ENCODE data around the gene POU2AF1.
"Not testable (repeated sequence)": the region's sequence is repeated elsewhere in the genome, so short reads cannot be mapped to it uniquely, and the experiment has no call there.

Gene POU2AF1

DNA sequence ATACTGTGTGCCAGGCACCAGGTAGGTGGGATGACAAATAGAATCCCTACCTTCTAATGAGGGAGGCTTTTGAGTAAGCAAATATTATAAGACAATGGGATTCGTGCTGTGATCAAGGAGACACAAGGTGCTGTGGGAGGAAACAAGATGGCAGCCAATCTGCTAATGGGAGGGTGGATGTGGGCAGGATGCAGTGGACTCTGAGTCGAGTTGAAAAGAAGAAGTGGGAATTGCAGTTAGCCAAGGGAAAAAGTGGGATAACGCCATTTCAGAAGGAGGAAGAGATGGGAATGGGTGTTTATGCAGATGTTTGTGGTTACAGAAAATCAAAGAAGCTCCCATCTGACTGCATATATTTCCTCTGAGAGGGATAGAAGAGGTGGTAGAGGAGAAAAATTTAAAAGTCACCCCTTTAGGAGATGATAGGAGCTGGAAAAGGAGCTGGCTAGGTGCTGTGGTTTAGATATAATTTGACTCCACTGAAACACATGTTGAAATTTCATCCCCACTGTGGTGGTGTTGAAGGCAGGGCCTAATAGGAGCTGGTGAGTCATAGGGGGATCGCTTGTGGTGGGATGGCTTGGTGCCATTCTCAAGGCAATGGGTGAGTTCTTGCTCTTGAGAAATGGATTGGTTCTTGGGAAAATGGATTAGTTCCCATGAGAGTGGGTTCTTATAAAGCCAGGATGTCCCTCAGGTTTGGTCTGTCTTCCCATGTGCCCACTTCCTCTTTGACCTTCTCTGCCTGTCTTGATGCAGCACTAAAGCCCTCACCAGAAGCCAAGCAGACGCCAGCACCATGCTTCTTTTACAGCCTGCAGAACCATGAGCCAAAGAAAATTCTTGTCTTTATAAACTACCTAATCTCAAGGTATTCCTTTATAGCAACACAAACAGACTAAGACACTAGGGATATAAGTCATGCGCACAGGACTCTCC lies 30.0 kb upstream of the POU2AF1 start:
- DNase-seq = no peak

DNA sequence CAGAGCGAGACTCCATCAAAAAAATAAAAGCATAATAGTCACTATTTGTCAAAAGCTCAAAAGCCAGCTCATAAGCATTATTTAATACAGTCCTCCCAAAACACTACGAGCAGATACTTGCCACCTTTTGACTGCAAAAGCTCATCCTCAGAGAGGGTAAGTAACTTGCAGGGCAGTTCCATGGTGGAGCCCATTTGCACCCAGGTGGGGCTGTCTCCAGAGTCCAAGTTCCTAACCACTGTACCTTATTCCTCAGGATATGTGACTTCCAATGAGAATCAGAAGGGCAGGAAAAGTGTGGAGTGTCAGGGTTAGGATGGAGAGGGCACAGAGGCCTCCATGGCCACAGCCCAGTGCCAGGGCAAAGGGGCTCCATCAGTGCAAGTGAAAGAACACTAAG lies 28.6 kb upstream of the POU2AF1 start:
- no peak for DNase-seq

DNA sequence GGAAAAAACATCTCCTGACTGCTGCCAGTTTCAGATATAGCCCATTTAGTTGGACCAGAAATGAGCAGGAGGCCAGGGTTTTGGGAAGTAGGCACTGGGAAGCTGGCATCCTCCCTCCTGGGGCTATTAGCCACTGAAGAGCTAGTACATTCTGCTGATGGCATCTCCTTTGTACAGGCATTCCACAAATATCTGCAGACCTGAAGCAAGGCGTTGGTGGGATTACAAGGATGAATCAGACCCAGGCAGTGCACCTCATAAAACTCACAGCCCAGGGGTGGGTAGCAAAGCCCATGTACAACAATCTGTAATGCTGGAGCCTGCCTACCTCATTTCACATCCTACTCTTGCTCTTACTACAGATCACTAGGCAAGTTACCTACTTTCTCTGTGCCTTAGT lies 27.5 kb upstream of the POU2AF1 start:
- DNase-seq = no peak

DNA sequence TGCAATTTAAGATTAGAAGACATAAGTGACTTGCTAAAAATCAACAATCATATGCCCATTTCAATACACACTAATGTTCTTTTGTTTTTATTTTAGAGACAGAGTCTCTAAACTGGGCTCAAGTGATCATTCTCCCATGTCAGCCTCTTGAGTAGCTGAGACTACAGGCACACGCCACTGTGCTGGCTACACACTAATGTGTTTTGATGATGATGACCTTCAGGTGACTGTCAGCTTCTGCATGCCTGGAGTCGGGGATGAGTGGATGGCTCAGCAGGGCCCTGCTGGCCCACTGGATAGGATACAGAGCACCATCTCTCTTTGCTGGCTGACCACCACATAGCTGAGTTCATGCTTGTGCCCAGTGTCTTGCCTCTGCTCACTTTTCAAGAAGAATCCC lies 27.0 kb upstream of the POU2AF1 start:
- no peak for DNase-seq

DNA sequence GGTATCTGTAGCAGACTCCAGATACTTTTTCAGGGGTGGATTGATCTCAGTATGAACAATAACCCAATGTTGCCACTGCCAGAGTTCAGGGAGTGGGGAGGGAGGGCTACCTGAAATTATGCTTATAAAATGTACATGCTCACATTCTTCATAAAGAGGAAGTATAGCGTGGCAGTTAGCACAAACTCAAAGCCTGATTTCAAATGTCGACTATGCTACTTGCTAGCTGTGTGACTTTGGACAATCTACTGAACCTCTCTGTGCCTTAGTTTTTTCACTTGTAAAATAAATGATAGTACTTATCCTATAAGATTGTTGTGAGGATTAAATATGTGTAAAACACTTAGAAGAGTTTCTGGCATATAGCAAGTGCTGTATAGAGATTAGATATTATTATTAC lies 26.5 kb upstream of the POU2AF1 start:
- DNase-seq = no peak

DNA sequence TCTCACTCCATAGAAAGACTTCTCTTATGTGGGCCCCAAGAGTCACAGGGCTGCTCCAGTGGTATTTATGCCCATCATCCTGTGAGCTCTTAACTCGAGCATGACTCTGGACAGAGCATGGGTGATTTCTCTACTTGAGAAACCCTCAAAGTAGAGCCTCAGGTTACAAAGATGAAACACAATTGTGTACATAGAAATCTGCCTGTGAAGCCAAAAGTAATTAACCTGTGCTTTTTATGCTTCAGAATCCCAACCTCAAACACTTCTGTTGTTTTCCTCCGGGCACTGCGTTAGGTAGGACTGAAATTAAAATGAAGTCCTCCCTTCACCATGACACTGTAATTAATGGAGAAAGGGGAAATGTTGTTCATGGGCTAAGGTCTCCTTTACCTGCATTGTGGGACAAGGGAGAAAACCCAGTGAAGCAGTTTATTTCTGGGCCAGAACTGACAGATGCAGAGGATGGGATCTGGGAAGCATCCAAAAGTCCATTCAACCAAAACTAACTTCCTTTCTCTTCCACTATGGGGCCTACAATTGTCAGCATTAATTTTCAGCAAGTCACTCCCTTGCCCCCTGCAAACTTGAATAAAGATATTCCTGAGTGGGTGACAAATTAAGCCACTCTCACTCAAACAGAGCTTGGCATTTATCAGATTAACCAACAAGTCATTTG lies 24.1 kb upstream of the POU2AF1 start:
- DNase-seq = no peak

DNA sequence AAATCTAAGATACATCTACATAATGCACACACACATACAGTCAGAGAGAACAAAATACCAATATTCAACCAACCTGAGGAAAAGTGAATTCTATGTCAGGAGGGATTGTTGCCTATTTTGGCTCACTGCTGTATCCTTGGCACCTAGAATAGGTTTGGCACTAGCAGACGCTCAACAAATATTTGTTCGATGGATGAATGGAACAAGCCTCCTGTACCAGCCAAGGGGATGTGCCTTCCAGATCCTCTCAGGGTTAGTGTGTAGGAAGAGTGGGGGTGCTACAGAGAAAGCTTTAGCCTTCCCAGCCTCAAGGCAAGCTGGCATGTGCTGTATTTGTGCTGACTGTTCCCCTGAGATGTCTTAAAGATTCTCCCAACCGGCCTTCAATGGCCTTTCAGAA lies 23.3 kb upstream of the POU2AF1 start:
- no peak for DNase-seq

DNA sequence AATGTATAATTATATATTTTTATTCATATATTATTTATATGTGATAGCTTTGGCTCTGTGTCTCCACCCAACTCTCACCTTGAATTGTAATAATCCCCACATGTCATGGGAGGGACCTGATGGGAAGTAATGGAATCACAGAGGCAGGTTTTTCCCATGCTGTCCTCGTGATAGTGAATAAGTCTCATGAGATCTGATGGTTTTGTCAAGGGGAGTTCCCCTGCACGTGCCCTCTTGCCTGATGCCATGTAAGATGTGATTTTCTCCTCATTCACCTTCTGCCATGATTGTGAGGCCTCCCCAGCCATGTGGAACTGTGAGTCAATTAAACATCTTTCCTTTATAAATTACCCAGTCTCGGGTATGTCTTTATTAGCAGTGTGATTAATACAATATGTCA lies 22.9 kb upstream of the POU2AF1 start:
- DNase-seq = not testable (repeated sequence)

DNA sequence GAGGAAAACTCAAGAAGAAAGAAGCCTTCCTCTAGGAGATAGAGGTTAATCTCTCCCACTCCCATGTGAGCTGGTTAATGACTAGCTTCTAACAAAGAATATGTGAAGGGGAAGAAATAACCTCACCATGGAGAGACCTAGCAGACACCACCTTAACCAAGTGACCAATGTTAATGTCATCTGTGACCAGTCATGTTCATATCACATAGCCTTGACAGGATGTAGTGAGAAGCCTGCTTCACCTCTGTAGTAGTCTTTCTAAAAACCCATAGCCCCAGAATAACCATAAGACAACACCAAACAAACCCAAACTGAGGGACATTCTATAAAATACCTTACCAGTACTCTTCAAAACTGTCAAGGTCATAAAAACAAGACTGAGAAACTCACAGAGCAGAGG lies 21.5 kb upstream of the POU2AF1 start:
- no peak for DNase-seq

DNA sequence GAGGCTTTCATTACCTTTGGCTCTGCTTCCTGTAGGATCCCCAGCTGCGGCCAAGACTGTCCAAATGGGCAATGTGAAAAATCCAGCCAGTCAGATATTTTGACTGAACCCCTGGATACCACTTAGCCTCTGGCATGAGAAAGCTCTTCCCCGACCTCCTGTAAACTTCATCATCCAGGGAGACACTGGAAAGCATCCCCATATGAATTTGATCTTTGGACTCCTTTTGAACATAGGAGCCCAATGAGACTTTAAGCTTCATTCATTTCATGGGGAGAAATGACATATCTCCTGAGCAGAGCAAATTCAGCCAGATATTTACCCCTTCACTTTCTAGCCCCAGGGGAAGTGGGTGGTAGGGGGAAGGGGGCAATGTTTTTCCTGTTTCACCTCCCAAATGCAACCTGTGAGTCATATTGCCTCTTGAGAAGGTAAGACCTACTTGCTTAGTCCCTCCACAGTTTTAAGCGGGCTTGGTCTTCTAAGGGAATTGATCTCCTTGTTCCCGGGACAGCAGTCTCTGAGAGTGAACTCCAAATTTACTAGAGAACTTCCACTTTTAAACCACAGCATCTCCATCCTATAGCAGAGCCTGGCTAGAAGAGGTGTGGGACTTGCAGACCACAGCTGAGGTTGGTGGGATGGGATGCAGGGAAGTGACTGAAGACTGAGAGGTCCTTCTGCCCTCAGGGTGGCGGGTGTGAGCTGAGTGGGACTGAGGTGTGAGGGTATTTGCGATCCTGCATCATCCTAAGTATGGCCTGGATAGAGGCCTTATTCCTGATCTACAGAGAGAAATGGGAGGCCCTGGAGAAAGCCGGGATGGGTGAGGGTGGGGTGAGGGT lies 20.3 kb upstream of the POU2AF1 start:
- no peak for DNase-seq

DNA sequence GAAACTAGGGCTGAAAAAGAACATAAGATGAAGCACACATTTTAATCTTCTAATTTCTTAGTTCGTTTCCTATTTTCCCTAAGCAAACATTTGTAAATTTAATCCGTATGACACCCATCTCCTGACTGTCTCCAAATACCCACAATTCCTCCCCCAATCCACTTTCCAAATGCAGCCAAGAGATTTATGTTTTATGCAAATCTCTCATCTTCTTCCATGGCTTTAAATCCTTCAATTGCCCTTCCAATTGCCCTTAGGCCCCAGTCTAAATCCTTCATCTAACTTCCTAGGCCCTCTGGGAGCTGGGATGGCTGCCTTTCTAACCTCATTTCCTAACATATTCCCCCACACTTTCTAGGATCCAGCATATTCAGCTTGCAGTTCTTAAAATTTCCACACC lies 18.0 kb upstream of the POU2AF1 start:
- no peak for DNase-seq

DNA sequence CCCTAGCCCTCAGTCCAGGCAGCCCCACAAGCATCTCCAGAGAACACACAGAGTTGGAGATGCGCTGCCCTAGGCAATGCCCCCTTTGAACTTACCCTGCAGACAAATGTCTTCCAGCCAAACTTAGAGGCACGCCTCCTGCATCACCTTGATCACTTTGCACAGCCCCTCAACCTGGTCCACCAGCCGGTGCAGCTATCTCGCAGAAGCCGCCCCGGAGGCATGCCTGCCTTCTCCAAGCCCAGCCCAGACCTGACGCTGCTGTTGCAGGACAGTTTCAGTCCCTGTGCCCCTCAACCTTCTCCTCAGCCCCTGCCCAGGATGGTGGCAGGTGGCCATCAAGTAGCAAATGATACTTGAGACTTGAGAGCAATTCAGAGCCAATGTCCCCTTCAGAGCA lies 16.7 kb upstream of the POU2AF1 start:
- no peak for DNase-seq

DNA sequence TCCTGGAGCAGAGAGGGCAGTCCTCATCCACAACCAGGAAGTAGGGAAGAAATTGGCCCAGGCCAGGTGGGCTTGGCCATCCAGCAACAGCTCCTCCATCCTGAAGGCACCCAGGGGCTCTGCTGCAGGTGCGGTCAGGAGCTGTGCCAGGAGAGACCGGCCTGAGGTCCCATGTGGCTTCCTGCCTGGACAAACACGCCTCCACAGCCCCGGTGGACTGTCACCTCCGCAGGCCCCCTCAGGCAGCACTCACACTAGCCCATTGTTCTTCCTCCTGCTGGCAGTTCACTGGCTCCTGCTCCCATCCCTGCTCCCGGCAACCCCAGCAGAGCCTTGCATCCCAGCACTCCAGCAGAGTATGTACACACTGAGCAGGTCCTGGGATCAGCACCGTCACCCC lies 16.0 kb upstream of the POU2AF1 start:
- no peak for DNase-seq

DNA sequence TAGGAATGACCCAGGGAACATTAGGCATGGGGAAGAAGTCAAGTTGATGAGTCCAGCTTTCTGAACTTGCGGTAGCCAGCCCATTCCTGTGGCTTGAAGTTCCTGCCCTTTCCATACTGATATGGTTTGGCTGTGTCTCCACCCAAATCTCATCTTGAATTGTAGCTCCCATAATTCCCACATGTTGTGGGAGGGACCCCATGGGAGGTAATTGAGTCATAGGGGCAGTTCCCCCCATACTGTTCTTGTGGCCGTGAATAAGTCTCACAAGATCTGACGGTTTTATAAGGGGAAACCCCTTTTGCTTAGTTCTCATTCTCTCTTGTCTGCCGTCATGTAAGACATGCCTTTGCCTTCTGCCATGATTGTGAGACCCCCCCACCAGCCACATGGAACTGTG lies 15.1 kb upstream of the POU2AF1 start:
- DNase-seq = not testable (repeated sequence)

DNA sequence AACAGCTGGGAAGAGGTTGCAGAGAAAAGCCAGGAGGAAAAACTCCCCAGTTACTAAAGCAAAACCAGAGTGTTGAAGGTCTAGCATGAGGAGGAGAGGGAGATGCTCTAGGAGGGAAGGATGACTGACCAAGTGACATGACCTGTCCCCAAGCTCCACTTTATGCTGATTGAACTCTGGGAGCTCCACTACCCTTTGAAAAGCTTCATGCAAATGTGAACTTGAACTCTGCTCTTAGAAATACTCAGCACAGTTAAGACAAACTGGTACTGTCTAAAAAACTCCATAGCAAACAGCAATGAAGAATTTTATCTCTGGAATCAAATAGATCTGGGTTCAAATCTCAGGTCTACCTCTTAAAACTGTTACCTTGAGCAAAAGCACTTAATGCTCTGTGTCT lies 14.5 kb upstream of the POU2AF1 start:
- DNase-seq = no peak

DNA sequence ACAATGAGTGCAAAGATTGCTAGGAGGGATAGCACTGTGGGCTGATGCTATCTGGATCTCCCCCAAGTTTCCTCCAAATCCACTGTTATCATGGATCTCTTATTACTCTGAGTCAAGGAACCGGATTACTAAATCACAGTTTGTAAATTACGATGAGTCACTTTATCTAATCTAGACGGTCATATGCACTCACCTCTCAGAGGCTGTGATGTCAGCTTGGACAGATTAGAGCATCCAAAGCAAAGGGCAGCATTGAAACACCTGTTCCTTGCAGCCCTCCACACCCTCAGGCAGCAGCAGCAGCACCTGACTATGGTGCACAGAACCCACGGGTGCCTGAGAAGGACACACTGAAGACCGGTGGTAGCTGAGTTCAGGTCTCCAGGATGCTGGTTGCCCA lies 14.0 kb upstream of the POU2AF1 start:
- DNase-seq = no peak

DNA sequence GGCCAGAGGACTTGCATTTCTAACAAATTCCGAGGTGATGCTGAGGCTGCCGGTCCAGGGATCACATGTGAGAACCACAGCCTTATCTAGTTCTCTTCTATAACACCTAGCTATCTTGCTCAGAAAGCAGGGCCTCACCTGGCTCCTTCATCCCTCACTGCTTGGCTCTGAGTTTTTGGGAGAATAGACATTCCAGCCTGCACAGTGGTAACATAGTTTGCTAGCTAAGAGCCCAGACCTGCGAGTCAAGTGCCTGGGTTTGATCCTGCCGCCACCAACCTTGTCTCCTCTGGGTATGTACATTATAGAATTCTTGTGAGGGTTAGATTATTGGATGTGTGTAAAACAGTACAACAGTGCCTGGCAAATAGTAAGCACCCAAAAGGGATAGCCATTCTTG lies 13.5 kb upstream of the POU2AF1 start:
- no peak for DNase-seq

DNA sequence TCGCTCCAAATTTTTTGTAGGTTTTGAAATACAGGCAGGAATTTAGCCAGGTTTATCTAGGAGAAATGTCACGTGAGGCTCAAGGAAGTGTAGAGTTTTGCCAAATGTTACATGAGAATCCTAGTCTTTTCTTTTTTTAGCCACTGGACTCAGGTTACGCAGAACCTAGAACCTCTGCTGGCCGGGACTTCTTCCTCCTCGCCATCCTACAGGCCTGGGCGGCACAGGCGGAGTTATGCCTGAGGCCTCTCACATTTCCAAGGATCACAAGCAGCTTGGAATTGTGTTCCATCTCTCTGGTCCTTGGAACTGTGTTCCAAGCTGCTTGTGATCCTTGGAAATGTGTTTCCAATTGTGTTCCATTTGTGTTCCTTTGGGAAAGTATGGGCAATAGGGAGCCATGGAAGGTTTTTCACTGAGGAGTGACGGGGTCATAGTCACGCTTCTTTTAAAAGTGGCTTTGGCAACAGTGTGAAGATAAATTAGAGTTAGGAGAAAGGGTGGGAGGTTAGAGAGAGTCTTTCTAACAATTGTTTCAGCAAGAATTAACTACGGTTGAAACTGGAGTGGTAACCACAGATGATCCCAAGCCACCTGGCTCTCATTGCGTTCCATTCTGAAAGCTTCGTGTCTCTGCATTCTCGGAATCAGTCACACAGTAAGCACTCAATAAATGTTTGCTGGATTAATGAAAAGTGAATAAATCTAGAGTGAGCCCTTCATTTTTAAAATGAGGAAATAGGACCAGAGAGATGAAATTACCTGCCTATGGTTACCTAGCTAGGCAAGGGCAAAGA lies 12.5 kb upstream of the POU2AF1 start:
- DNase-seq = no peak

DNA sequence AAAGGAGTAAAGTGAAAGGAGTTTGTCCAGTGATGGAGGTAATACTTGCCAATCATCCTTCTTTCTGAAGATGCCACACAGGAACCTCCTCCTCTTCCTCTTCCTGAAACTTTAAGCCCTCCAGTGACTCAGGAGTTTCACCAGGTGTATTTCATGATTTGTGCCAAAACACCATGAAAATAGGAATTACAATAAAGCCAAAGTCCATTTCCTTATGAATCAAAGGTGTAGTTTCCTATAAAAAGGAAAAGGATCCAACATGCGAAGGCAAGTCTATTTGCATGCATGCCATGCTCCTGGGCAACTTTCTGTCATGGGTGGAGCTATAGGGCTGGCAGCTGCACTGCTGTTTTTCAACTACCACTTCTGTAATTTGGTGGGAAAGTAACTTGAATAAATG lies 9.8 kb upstream of the POU2AF1 start:
- DNase-seq = no peak

DNA sequence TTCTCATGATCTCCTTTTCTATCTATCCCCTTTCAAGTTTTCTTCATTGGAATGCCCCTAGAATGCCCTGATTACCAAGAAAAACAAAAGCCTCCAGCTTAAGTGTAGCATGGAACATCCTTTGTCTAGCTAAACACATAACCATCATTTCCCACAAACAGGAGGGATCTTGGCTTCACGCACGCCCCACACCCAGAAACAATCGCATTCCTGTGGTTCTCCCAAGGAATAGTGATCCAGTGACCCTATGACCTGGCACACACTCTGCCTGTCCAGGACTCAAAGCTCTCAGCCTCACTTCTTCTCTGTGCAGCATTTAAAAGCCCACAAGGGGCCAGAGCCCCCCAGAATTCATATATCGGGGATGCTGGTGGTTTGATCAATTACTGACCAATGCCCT lies 9.3 kb upstream of the POU2AF1 start:
- DNase-seq = no peak

DNA sequence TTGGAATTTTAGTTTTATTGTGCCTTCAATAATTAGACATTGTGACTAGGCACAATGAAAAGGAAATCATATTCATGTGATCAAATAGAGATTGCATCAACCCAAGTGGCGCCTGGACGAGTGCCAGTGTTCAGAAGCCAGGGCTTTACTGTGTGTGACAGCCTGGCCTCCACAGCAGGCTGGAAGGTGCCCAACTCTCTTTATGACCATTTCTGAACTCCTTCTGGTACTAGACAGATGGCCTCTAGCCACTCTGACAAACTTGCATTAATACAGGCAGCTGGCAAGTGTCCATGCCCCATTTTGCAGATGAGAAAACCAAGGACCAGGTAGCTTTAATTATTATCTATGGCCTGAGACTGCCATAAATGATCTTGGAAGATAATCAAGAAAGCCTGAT lies 8.3 kb upstream of the POU2AF1 start:
- DNase-seq = no peak

DNA sequence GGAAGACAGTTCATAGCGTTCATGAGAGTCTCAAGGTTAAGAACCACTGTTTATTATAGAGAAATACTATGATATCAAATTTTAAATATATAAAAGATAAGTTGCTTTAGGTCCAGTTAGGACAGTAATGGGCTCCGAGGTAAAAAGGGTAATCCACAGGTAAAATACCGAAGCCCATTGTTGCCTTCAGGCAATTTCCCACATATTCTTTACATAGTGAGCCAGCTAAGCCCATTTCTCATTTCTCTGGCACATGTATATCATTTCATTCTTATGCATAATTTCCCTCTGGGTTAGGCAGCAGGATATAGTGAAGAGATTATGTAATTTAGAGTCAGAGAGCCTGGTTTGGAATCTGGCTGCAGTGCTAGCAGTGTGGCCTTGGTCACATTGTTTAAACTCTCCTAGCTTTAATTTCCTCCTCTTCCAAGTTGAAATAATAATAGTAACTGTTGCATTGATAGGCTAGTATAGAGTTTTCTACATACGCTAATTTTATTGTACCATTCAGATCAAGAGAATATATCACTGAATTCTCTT lies 7.6 kb upstream of the POU2AF1 start:
- DNase-seq = no peak

Measured in activated effector memory CD4-positive, alpha-beta T cell treated with anti-CD3 and anti-CD28 coated beads, Interleukin-2, amount 50 U/mL, for 16 hours (primary cell).